GM18507 (cell line): ENCODE data around the gene AARS2.

Experiments
- DNase-seq: peaks from one replicate; pipeline ENCODE4 v3.0.0; 2011; ENCODE audit warnings: low read depth; ENCODE audit not compliant: insufficient read length; ENCODE audit errors: extremely low spot score
- FAIRE-seq: peaks from 2 replicates; lab custom pipeline; 2011; peaks lifted over from hg19 to GRCh38; lab: Jason Lieb, UNC

Gene AARS2

DNA sequence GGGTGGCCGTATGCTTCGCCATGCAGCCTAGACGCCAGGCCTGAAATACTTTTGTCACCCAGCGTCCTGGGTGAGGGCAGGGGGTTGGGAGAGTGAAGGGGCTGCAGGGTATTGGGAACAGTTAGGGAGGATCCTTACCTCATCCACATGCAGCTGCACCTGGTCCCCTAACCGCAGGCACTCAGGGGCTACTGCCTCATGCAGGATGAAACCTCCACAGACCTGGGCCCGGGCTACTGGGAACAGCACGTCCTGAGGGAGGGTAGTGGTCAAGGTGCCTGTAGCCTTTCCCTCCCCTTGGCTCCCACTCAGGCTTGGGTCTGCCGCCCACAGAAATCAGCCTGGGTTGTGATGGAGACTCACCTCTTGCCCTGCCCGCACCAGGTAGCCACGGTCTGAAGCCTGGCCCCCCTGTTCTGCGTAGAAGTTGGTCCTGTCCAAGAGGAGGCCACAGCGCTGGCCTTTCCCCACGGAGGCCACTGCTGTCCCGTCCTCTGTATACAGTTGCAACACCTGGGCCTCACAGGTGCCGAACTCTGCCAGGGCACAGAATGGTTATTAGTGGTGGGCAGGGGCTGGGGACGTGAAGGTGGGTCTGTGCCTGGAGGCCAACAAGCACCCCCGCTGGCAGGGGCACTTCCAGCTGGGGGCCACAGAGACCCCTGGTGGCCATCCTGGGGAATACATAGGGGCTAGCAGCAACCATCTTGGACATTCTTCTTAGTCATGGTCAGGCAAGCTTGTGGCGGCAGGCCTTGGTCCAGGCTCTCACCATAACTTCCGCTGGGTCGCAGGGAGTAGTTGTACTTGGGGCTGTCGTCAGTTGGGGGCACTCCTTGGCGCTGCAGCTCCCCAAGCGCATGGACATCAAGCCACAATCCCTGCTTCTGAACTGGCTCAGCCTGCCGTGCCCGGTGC is 8.6 kb downstream of the AARS2 start:
- DNase-seq (no peak), FAIRE-seq (peak; percentile 72)

DNA sequence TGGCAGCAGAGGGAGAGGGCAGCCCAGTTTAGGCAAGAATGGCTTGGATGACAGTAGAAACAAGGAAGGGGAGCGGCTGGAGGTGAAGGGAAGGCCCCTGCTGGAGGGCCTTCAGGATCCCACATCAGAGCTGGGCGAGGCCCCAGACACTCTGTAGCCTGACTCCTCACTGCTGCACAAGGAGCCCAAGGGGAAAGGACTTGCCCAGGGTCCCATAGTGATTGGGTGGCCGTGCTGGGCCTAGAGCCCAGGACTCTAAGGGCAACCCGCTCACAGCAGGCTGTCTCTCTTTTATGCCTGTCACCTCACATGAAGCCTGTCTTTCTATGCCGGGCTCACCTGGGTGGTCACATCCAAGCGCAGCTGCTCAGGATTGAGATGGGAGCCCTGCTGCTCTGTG is 9.3 kb downstream of the AARS2 start:
- no peak for FAIRE-seq
- DNase-seq = no peak

DNA sequence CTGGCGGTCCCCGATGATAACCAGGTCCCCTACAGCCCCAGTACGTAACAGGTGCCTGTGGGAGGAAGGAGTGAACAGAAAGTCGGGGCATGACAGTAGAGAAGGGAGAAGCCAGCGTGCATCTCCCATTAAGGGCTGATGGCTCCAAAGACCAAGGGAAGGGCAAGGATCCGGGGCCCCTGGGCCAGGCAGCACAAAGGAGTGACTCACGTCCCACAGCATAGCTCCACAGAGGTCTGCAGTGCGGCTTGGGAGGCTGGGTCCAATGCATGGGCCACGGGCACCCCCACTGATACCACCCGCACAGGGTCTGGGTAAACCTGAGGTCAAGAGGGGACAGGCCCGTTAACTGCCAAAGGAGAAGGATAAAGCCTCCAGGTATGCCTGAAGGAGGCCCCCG is 10.3 kb downstream of the AARS2 start:
- DNase-seq (no peak), FAIRE-seq (no peak)

DNA sequence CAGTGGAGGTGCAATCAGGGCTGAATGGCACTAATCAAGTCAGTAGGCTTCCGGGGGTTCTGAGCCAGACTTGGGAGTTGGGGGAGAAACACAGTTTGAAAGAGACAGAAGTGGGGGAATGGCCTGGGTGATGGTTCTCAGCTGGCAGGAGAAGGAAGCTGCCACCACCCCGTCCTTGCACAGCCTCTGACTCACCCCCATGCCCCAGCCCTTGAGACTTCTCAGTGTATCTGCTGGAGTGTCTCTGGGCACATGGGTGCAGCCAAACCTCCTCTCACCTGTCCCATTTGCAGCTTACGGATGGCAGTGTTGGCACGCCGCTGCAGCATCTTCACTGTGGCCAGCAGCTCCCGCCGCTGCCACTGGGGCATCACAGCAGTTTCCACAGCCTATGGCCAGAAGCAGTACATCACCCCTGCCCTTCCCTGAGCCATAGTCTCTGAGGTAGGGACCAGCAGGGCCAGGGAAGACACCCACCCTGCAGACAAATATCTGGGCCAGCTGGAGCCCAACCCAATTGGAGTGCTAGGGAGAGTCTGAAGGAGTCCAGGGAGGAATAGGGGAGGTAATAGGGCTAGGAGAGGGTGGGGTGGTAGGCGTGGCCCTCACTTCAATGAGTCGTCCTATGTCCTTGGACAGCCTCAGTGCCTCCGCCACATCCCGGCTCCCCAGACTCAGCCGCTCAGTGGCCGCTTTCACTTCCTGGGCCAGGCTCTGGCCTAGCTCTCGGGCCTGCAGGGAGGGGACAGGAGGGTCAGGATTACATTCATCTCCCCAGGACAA is 11.2 kb downstream of the AARS2 start:
- no peak for DNase-seq
- no peak for FAIRE-seq

DNA sequence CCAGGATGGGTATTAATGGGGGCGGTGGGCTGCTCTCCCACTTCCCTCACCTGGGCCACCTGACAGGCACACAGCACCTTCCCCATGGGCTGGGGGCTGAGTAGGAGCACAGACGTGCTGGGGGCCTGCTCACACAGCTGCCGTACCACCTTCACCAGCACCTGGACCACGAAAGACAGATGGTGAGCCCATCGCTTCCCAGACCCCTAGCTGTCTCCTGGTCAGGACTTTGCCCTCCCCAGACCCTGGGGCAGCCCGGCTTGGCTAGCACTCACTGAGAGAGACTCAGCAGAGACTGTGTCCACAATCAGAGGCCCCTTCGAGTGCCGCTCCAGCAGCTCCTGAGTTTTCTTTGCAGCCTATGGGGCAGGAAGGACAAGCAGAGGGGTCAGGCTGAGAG is 12.0 kb downstream of the AARS2 start:
- DNase-seq (no peak), FAIRE-seq (no peak)

DNA sequence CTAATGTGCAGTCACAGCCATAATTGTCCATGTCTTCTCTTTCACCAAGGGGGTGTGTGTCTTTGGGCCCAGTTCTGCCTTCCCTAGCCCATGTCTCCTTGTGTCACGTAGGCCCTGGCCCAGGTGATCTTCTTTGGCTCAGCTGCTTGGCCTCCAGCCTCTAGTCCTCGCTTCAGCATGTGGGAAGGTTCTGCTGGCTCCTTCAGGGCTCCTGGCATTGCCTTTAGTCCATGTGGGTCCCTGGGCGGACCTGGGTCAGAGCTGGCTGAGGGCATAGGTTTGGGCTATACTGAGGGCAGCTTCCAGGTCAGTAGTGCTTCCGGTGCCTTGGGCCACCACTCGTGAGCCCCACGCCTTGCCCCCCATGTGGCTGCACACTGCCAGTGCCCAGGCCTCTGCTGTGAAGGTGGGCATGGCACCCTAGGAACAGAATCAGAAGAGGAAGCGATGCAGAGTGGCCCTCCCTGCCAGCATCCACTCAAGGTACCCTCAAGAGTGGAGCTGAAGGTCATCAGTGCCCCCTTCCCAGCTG is 12.8 kb downstream of the AARS2 start:
- FAIRE-seq (no peak), DNase-seq (no peak)

DNA sequence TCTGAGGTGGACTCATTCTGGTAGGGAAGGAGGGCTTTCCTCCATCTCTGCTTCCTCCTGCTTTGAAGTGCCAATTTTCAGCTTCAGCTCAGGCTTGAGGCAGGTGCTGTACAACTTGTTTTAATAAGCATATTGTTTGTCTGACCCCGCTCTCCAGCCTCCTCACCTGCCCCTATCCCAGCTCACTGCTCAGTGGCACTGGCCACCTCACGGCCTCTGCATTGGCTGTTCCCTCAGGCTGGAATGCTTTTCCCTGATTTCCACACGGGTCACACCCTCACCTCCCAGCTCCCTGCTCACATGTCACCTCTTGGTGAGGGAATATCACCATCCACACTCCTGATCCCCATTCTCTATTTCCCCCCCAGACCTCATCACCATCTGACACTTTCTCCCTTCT is 14.3 kb downstream of the AARS2 start:
- FAIRE-seq (no peak), DNase-seq (no peak)

DNA sequence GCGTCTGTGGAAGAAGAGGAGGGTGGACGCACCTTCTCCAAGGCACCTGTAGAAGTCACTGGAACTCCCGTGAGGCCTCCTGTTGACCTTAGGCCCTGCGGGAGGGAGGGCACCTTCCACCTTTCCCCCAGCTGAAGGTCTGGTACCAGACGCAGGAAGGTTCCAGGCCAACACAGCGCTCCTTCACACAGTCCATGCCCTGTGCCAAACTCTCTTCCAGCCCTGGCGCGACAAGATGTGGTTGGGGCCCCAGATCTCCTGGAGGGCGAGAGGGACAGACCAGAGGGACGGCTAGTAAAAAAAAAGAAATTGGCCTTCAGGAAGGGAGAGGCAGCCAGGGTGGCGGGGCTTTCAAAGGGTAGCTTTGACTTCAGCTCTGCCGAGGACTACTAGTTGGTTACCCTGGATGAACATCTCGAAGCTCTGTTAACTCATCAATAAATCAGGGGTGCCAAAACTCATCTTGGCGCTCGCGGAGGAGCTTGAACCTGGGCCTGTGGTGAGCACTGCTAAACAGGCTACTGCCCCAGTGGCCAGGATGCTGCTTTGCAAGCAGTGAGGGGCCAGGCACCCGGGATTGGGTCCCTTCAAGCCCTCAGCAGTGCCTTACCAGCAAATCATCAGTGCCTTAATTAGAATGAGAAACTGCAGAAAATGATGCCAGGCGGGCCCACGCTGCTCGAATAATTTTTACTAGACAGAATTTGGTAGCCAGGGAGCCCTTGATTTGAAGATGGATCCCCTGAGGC is 14.9 kb downstream of the AARS2 start:
- DNase-seq = no peak

DNA sequence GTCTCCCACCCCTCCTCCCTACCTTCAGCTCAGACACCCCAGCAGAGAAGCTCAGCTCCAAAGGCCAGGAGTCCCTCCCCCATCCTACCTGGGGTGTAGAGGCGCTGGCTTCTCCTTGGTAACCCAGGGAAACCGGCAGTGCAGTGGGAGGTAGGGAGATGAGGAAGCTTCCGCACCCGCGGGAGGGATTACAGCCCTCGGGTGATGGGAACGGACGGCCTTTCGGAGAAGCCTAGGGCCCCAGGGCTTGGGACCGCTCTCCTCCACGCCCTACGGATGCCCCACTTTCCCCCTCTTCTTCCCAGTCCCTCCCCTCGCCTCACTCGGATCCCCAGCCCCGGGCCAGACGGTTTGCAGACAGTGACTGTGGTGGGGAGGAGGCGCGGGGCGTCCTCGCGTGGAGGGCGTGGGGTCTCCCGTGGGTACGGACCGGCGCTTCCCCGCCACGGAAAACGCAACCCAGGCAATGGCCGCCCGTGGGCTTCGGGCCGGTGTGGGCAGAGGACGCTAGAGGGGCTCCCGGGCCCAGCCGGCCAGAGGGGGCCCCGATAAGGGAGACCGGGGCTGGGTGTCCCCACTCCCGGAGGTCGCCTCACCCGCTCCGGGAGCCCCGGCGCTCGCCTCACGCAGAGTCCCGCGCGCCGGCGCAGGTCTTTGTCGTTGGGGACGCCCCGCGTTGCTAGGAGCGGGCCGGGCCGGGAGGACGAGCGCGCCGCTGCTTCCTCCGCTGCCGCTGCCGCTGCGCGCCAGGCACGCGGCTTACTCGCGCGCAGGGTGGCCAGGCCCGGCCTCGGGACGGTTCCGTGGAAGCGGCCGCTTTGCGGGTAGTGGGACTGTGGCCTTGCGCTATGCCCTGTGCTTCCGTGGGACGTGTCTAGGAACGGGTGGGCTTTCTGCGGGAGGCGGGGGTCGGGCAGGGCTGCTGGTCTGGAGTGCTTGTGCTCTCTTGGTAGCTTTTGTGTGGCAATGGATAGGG is 15.8 kb downstream of the AARS2 start:
- FAIRE-seq (no peak), DNase-seq (no peak)

More for the DNA sequence above, 14.9 kb downstream of the AARS2 start:
- no peak for FAIRE-seq

DNA sequence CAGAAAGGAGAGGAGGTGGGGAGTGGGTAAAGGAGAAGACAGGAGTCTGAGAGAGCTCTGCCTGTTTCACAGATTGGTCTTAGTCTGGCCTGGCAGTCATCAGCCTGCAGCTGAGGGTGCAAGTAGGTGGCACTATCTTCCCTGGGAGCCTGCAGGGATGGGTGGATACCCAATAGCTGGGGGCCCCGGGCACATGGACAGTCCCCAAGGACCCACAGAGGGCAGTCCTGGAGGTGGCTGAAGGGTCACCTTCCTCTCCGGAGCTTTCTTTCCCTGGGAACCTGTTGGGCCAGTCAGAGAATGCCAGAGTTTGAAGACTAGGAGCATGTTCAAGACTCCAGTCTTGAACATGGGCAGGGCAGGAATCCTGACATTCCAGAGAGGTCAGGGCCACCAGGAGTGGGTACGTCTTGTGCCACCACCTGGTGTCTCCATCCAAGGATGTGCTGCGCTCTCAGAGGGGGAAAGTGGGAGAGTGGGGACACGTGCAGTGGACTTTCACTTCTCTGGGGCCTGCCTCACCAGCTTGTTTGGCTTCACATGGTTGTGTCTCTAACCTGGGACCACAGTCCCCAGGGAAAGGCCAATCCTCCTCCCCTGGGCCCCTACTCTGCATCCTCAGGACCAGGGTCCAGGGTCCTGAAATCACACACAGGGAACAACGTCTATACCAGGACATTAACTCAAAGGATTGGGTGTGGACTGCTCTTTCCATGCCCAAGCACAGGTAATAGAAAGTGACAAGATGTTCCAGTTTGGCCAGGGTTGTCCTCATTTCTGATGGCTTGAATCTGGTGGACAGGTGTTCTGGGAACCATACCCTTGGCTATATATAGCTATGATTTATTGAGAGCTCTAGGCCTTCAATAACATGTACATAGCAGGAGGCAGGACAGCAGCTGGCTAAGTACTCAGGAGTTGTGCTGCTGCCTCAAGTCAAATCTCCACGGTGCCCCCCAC is 18.0 kb downstream of the AARS2 start:
- DNase-seq (no peak), FAIRE-seq (no peak)

DNA sequence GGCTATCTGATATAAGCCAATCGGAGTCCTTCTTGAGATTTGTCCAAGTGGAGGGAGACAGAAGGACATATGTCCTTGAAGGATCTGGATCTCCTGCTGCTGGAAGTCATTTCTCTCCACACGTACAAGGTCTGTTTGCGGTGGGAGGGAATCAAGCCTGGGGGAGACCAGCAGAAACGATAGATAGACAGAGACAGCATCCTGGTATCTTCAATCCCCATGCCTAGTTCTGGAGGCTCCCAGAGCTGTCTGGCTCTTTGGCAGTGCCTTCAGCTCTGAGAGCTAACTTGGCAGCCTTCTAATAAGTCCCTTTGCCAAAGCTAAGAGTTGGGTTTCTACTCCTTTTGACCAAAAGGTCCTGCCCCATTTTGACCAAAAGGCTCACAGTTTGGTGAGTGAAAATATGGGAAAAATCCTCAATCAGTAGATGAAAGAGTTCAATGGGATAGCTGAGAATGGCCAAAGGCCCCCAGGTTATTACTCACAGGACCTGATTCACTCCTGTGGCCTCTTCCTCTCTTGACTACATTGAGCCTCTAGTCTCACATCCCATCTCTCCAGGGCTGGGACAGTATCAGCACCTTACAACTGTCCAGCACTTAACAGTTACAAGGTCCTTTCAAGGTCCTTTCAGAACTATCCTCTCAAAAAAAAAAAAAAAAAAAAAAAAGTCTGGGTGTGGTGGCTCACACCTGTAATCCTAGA is 20.3 kb downstream of the AARS2 start:
- FAIRE-seq (no peak), DNase-seq (no peak)

DNA sequence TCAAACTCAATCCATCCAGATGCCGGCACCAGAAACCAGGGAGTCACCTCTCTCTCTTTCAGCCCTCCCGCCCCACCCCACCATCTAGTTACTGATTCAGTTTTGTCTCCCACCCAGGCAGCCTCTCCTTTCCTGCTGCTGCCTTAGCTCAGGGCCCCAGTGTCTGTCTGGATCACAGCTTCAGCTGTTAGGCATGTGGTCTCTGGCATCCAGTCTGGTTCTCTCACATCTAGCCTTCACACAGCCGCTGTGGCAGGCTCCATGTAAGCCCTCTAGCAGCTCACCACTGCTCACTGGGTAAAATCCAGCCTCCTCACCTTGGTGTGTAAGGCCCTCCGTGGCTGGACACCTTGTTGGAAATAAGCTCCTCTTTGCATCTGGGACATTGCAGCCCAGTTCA is 21.3 kb downstream of the AARS2 start:
- DNase-seq (no peak), FAIRE-seq (no peak)

DNA sequence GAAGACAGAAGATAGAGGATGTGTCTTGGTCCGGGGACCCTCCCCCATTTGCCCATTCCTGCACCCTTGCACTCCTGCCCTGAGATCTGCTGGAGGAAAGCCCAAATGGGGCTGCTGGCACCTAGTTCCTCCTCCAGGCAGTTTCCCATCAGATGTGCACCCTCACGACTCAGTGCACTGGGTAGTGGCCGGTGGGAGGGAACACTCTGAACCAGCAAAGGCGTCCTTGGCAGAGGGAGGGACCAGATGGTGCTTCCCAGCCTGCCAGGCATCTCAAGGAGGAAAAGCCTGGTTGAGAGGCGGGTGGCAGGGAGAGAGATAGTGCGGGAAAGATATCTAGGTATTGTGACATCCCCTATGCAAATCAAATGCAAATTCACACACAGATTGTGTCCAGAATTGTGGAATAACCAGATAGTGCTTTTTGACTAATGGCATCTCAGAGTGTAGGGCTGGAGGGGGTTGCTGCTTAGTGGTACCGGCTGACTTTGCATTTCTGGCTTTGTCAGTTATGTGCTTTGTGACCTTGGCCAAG is 23.4 kb downstream of the AARS2 start:
- no peak for FAIRE-seq
- DNase-seq = no peak

DNA sequence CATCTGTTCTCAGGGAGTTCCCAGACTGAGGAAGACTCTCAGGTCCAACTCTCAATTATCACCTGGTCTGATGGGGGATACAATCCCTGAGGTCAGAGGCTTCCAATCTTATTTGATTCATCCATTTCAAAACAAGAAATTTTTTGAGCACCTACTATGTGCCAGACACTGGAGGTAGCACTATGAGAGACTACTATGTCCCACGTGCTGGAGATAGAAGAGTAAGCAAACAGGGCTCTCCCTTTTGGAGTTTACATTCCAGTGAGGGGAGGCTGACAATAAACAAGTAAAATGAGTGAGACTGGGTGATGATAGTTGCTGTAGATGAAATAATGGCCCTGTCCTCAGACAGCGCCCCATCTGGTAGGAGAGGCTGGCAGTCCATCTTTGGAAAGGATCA is 26.4 kb downstream of the AARS2 start:
- DNase-seq = no peak
- FAIRE-seq = no peak

DNA sequence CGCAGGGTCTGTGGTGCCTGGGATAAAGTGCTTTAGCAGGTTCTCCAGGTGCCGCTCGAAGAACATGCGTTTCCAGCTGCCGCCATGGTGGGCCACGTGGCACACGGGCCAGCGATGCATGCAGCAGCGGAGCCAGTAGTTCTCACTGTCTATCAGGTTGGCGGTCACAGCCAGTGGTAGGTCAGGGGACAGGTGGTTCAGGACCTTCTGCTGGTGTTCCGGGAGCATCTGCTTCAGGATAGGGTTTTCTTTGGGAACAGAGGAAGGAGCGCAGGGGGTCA is 26.9 kb downstream of the AARS2 start:
- DNase-seq (no peak), FAIRE-seq (no peak)

DNA sequence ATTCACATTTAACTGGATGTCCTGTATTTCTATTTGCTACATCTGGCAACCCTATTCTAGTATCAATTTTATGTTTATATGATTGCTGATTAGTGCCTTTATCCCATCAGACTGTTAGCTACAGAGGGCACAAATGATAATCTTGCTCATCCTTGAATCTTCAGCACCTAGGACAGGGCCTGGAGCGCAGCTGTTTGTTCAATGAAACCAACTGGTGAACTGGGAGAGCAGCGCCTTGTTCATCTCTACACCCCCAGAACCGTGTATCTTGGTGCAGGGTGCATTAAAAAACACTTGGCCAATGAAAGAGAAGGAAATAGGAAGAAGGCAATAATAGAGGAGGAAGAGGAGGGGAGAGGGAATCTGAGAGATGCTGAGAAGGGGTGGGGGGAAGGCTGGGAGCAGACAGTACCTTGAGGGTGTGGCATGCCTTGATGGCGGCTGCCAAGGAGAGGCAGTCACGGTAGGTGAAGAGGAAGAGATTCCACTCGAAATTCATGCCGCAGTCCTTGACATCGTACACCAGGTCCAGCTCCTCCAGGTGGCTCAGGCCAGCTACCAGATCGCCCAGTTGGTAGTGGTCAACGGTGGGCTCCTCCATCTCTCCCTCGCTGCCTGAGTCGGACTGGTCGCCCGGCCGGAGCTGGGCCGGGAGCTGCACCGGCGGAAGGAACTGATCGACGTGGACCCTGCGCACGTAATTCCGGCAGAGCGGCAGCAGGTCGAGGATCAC is 27.4 kb downstream of the AARS2 start:
- DNase-seq = no peak
- FAIRE-seq = no peak
